ENCODE measurements around the gene C17orf75.

- TF ChIP-seq, protein P1, sequence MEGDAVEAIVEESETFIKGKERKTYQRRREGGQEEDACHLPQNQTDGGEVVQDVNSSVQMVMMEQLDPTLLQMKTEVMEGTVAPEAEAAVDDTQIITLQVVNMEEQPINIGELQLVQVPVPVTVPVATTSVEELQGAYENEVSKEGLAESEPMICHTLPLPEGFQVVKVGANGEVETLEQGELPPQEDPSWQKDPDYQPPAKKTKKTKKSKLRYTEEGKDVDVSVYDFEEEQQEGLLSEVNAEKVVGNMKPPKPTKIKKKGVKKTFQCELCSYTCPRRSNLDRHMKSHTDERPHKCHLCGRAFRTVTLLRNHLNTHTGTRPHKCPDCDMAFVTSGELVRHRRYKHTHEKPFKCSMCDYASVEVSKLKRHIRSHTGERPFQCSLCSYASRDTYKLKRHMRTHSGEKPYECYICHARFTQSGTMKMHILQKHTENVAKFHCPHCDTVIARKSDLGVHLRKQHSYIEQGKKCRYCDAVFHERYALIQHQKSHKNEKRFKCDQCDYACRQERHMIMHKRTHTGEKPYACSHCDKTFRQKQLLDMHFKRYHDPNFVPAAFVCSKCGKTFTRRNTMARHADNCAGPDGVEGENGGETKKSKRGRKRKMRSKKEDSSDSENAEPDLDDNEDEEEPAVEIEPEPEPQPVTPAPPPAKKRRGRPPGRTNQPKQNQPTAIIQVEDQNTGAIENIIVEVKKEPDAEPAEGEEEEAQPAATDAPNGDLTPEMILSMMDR (tag by site-specific recombination; IDR thresholded peaks at IDR 0.05), result no peak
- TF ChIP-seq ZNF121 (tag by site-specific recombination; IDR thresholded peaks at IDR 0.05), result no peak
- TF ChIP-seq ZNF514 (tag by site-specific recombination; IDR thresholded peaks at IDR 0.05), result no peak
- no peak for TF ChIP-seq ZSCAN30 (tag by site-specific recombination; IDR thresholded peaks at IDR 0.05)
- TF ChIP-seq ZBTB1 (tag by site-specific recombination; IDR thresholded peaks at IDR 0.05), result no peak
- TF ChIP-seq ZNF707 (tag by site-specific recombination; IDR thresholded peaks at IDR 0.05), result no peak
- TF ChIP-seq ZNF791 (tag by site-specific recombination; IDR thresholded peaks at IDR 0.05), result no peak
- TF ChIP-seq ZFP41 (tag by site-specific recombination; IDR thresholded peaks at IDR 0.05; ENCODE audit: borderline replicate concordance), result no peak
- TF ChIP-seq, protein P2, sequence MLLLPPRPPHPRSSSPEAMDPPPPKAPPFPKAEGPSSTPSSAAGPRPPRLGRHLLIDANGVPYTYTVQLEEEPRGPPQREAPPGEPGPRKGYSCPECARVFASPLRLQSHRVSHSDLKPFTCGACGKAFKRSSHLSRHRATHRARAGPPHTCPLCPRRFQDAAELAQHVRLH (tag by site-specific recombination; IDR thresholded peaks at IDR 0.05), result no peak
- TF ChIP-seq, protein P3, sequence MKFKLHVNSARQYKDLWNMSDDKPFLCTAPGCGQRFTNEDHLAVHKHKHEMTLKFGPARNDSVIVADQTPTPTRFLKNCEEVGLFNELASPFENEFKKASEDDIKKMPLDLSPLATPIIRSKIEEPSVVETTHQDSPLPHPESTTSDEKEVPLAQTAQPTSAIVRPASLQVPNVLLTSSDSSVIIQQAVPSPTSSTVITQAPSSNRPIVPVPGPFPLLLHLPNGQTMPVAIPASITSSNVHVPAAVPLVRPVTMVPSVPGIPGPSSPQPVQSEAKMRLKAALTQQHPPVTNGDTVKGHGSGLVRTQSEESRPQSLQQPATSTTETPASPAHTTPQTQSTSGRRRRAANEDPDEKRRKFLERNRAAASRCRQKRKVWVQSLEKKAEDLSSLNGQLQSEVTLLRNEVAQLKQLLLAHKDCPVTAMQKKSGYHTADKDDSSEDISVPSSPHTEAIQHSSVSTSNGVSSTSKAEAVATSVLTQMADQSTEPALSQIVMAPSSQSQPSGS (tag by site-specific recombination; IDR thresholded peaks at IDR 0.05; ENCODE audit: low read depth), result no peak
- no peak for TF ChIP-seq ZNF146 (tag by site-specific recombination; IDR thresholded peaks at IDR 0.05)
- TF ChIP-seq, protein P4, sequence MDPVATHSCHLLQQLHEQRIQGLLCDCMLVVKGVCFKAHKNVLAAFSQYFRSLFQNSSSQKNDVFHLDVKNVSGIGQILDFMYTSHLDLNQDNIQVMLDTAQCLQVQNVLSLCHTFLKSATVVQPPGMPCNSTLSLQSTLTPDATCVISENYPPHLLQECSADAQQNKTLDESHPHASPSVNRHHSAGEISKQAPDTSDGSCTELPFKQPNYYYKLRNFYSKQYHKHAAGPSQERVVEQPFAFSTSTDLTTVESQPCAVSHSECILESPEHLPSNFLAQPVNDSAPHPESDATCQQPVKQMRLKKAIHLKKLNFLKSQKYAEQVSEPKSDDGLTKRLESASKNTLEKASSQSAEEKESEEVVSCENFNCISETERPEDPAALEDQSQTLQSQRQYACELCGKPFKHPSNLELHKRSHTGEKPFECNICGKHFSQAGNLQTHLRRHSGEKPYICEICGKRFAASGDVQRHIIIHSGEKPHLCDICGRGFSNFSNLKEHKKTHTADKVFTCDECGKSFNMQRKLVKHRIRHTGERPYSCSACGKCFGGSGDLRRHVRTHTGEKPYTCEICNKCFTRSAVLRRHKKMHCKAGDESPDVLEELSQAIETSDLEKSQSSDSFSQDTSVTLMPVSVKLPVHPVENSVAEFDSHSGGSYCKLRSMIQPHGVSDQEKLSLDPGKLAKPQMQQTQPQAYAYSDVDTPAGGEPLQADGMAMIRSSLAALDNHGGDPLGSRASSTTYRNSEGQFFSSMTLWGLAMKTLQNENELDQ (tag by site-specific recombination; IDR thresholded peaks at IDR 0.05; ENCODE audit: low read depth), result no peak
- TF ChIP-seq TSHZ1 (tag by site-specific recombination; IDR thresholded peaks at IDR 0.05; ENCODE audit: borderline replicate concordance), result no peak
These were observed 18.0 kb downstream of the C17orf75 start for GRCh38 chr17:32323811-32324491.

All from HEK293 (cell line).